ENCODE measurements around the gene NTNG2.

DNA sequence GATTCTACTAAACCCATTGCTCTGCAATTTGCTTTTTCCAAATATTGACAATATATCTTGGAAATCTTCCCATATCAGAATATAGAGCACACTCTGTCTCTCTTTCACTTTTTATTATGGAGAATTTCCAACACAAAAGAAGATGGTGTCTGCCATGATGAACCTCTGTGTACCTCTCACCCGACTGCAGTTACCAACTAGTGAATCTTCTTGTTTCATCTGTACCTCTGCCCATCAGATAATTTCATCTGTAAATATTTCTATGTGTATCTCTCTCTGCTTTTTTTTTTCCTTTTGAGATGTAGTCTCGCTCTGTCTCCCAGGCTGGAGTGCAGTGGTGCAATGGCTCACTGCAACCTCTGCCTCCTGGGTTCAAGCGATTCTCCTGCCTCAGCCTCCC, 62.8 kb downstream of the NTNG2 start:
- no peak for TF ChIP-seq GATA2 (IDR thresholded peaks at IDR 0.05; ENCODE audit: low read depth, low read length)
- TF ChIP-seq GATA3 (IDR thresholded peaks at IDR 0.05; ENCODE audit: low read depth, low read length): no peak
